OCI-M2 (cell line): Measurements from ENCODE around the gene ZNF407.
"Not testable (repeated sequence)": the region's sequence is repeated elsewhere in the genome, so short reads cannot be mapped to it uniquely, and the experiment has no call there.

Experiments
- DNase-seq: peaks from one replicate; lab custom pipeline; 2025; ENCODE audit not compliant: unreplicated experiment; lab: John Stamatoyannopoulos, UW

The ZNF407 gene, protein sequence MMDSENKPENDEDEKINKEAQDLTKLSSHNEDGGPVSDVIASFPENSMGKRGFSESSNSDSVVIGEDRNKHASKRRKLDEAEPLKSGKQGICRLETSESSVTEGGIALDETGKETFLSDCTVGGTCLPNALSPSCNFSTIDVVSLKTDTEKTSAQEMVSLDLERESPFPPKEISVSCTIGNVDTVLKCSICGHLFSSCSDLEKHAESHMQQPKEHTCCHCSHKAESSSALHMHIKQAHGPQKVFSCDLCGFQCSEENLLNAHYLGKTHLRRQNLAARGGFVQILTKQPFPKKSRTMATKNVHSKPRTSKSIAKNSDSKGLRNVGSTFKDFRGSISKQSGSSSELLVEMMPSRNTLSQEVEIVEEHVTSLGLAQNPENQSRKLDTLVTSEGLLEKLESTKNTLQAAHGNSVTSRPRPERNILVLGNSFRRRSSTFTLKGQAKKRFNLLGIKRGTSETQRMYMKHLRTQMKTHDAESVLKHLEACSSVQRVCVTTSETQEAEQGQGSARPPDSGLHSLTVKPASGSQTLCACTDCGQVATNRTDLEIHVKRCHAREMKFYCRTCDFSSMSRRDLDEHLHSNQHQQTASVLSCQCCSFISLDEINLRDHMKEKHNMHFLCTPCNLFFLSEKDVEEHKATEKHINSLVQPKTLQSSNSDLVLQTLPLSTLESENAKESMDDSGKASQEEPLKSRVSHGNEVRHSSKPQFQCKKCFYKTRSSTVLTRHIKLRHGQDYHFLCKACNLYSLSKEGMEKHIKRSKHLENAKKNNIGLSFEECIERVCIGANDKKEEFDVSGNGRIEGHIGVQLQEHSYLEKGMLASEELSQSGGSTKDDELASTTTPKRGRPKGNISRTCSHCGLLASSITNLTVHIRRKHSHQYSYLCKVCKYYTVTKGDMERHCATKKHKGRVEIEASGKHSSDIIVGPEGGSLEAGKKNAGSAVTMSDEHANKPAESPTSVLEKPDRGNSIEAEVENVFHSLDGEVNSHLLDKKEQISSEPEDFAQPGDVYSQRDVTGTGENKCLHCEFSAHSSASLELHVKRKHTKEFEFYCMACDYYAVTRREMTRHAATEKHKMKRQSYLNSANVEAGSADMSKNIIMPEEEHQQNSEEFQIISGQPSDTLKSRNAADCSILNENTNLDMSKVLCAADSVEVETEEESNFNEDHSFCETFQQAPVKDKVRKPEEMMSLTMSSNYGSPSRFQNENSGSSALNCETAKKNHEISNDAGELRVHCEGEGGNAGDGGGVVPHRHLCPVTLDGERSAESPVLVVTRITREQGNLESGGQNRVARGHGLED (N-terminal part only)

DNA sequence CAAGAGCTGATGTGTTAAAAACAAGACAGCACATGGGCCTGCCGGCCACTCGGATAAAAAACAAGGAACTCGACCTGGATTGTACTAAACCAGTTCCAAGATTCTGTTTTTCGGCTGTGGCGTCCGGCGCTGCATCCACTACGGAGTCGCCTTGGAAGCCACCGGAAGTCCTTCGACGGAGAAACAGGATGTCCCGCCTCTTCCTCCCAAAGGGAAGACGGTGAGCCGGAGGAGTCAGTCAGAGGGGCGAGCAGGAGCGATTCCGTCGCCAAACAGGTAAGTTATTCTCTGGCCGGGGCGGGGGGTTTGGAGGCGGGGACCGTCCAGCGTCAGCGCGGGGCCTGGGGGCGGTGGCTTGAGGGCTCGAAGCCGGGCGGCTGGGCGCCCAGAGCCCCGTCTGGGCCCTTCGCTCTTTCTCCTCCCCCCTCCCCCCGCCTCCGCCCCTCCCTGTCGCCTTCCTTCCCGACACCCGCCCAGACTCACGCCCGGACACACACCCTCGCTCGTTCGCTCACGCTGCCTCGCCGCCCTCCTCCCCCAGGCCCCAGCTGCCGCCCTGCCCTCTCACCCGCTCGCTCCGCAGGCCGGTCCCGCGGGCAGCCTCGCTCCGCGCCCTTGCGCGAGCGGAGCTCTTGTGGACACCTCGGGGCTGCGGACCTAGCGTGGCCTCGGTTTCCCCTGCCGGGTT is at the start of gene ZNF407:
Gene ZNF407, plus strand, starts transcription at position 209 of the 688 bp plus-strand sequence. CDS start 33,150 bp downstream, outside the sequence.
- DNase-seq: peak; percentile 30

DNA sequence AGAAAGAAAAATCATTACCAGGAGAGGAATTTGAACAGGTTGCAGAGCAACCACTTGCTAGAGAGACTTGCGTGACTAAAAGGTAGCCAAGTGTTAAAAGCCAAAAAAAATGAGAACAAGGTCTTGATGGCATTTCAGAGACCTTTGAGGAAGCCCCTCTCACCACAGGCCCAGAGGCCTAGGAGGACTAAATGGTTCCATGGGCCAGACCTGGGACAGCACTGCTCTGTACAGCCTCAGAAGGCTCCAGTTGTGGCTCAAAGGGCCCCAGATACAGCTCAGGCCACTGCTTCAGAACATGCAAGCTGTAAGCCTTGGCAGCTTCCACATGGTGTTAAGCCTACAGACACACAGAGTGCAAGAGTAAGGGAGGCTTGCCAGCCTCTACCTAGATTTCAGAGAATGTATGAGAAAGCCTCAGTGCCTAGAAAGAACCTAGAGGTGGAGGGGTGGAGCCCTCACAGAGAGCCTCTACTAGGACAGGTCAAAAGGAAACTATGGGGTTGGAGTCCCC is 48.0 kb upstream of the ZNF407 start:
- DNase-seq: no peak

DNA sequence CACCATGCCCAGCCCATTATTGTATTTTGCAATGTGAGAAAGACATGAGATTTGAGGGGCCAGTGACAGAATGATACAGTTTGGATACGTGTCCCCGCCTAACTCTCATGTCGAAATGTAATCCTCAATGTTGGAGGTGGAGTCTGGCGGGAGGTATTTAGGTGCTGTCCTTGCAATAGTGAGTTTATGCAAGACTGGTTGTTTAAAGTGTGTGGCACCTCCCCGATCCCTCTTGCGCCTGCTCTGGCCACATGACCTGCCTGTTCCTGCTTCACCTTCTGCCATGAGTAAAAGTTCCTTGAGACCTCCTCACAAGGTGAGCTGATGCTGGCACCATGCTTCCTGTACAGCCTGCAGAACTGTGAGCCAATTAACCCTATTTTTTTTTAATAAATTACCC is 46.8 kb upstream of the ZNF407 start:
- DNase-seq: no peak

DNA sequence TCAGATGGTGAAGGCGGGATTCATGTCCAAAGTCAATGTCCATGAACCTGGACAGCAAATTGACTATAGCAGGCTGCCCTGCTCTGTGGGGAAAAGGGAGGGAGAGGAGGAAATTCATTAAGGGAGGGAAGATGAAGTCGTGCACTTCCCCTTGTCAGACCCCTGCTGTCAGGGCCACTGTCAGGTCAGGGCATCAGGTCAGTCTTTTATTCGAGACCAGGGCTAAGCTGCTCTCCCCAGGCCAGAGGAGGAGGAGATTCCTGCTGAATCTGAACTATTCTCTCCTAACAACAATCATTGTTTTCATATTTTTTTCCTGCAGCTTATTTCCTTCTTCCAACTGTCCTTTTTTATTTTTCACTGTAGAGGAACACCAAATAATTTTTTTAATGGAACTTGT is 46.2 kb upstream of the ZNF407 start:
- no peak for DNase-seq

DNA sequence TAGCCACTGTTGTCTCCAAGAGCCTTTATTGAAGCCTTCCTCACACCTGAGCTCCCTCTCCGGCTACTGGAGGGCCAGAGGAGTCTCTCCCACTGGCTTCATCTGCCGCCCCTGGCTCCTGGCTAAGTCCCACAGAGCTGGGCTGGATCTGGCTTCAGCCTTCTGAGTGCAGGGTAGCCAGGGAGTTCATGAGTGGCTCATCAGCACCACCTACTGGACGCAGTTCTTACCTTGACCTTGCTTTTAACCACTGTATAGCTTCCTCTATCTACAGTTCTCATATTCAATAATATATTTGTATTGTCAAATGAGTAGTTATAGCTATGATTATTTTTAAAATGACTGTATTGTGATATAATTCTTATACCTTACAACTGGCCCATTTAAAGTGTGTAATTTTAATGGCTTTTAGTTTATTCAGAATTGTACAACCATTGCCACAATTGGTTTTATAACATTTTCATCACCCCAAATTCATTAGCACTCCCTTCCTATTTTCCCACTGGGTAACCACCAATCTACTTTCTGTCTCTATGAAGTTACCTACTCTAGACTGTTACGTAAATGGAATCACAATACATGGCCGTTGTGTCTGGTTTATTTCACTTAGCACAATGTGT is 45.6 kb upstream of the ZNF407 start:
- DNase-seq: peak; percentile 63

DNA sequence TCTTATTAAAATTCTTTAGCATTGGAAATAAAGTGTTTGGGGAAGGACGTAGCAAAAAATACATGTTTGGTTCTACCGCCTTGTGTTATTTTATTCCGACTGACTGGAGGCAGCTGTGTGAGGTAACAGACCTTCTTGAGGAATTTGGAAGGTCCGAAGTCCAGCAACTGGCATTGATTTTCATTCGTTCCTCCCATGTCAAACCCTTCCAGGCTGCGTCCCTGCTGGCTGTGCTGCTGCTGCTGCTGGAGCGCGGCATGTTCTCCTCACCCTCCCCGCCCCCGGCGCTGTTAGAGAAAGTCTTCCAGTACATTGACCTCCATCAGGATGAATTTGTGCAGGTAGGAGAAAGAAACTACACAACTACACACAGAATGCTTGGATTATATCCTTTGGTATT is 41.5 kb upstream of the ZNF407 start:
- no peak for DNase-seq

DNA sequence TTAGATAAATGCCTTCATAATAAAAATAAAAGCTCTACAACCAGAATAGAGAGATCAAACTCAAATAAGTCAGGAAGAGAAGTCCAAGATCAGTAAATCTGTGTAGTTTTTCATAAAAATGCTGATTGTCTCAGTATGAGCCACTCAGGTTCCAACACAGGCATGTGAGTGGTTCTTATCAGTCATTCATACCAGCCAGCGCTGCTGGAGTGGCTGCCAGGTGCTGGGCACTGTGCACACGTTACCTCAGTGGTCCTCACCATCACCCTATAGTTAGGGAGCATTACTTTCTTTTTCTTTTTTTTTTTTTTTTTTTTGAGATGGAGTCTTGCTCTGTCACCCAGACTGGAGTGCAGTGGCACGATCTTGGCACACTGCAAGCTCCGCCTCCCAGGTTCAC is 39.6 kb upstream of the ZNF407 start:
- DNase-seq: no peak

DNA sequence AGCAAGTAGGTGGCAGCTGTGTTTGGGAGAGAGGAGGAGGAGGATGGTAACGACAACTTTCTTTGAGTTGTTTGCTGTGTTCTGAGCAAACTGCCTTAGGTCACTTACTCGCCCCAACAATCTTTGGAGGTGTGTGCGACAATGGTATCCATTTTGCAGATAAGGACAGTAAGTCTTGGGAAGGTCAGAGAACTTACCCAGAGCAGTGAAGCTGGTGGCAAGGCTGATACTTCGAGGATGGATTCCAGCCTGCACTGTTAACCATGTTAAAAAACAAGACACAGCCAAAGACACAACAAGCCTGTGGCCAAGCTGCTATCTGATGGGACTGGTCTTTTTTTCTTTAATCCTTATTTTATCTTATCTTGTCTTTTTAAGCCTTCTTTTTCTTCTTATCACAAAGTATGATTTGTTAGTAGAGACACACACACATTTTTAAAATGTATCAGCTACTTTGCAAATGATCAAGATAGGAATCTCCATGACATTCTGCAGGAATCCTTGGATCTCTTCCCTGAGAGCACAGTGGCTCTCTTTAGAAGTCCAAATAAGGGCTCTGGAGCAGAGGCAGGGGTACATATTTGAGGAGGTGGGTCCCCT is 35.4 kb upstream of the ZNF407 start:
- DNase-seq: no peak

DNA sequence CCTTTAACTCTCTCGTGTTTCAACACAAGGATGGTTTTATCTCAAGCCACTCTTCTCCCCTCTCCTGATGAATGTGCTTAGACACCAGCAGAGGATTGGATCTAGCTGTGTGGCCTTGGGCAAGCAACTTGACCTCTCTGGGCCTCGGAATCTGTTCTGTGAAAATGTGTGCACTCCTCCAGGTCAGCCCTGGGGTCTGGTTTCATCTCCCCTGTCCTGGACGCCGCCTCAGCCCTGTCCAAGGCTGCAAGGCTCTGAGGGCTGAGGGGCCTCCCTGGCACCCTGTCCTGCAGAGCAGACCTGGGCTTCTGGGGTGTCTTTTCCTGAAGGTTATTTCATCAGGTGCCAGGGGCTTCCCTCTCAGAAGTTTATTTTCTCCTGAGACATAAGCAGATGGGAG is 34.9 kb upstream of the ZNF407 start:
- no peak for DNase-seq

DNA sequence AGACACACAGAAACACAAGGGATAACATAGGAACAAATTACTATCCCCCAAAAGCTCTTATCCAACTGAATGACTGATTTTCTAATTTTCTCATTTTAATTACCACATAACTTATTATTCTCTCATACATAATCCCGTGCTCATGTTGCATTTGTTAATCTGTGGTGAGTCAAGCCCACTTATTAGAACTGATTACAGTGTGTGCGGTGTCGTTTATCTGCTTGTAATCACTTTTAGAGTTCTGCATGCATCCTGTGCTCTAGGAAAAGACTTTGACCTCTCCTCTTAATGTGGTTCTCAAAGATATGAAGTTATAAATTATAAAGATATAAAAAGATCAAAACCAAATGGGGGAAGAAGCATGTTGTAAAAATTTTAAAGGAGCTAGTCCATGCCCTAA is 33.7 kb upstream of the ZNF407 start:
- DNase-seq: no peak

DNA sequence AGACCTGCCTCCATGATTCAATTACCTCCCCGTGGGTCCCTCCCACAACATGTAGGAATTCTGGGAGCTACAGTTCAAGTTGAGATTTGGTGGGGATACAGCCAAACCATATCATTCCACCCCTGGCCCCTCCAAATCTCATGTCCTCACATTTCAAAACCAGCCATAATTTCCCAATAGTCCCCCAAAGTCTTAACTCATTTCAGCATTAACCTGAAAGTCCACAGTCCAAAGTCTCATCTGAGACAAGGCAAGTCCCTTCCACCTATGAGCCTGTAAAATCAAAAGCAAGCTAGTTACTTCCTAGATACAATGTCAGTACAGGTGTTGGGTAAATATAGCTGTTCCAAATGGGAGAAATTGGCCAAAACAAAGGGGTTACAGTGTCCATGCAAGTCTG is 32.5 kb upstream of the ZNF407 start:
- not testable (repeated sequence) for DNase-seq

DNA sequence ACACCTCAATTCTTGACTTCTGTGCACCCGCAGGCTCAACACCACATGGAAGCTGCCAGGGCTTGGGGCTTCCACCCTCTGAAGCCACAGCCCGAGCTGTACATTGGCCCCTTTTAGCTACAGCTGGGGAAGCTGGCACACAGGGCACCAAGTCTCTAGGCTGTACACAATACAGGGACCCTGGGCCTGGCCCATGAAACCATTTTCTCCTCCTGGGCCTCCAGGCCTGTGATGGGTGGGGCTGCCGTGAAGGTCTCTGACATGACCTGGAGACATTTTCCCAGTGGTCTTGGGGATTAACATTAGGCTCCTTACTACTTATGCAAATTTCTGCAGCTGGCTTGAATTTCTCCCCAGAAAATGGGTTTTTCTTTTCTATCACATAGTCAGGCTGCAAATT is 31.7 kb upstream of the ZNF407 start:
- not testable (repeated sequence) for DNase-seq

DNA sequence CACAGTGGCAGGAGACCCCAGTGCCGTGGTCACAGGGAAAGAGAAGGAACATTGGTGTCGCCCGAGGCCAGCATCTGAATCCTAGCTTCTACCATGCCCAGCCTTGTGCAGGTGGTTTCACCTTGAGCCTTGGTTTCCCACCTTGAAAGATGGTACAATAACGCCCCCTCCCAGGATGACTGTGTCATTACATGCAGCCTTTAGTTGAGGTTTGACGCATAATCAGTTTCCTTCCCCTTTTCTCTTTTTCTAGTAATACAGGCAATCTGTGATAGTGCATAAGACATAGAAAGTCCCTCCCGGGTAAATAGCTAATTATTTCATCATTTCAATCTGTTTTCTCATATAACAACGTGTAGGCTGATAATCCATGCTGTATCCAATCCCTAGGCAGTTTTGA is 29.8 kb upstream of the ZNF407 start:
- DNase-seq: no peak

DNA sequence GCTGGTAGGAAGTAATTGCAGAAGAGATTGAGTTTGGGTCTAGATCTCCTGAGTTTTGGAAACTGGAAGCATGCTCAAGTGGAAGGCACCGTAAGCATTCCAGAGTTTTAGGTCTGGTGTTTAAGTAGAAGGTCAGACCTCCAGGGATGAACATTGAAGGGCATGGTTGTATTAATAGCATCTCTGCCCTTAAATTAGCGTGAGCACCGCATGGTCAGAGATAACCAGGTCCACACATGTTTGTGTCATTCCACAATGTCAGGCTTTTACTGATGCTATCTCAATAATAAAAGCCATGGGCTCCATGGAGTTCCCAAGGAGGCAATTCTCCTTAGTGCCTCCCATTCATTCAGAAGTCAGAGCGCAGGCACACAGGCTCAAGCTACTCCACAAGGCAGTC is 28.3 kb upstream of the ZNF407 start:
- no peak for DNase-seq

DNA sequence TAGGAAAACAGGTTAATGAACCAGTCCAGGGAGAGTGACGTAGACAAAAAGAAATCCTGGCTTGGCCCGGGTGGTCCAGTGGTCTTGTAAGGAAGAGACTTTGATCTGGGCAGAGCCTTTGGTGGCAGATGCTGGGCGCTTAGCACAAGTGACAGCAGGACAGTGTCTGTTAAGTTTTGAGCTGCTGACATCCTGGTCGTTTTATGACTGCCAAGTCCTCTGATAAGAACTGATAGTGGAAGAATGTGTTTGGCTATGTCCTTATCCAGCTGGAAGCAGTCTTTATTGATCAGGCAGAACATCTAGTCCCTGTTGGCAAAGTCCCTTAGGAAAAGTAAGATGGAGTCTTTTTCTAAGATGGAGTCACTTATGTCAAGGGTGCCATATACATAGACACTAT is 27.4 kb upstream of the ZNF407 start:
- DNase-seq: no peak

DNA sequence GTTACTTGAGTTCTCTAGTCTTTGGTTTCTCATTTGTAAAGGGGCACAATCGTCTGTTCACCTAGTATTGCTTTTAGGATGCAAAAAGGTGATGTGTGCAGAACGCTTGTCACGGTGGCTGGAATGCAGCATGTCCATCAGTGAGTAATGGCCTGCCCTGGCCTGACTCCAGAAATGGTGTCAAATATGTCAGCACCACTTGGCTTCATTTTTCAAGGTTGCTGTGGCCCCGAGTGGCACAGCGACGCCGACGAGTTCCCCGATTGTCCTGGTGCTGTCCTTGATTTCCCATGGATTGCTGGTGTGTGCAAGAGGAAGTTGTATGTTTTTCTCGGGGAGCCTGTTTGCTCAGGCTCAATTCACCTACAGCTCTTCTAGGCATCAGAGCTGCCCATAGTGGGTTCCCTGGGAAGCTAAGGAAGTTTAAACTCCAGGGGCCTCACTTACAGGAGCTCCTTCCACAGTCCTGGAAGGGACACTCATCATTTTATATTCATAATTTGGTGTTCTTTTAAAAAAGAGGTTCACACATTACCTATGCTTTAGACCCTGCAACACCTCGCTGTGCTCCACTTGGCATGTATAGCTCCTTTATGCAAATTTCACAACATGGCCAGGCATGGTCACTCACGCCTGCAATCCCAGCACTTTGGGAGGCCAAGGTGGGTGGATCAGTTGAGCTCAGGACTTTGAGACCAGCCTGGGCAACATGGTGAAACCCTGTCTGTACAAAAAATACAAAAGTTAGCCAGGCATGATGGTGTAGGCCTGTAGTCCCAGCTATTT is 25.6 kb upstream of the ZNF407 start:
- DNase-seq: no peak

DNA sequence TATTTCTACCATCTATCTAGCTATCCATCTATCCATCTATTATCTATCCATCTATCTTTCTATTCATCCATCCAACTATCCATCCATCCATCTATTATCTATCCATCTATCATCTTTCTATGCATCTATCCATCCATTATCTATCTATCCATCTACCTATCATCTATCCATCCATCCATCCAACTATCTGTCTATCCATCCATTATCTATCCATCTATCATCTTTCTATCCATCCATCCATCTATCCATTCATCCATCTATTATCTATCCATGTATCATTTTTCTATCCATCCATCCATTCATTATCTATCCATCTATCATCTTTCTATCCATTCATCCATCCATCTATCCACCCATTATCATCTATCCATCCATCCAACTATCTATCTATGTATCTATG is 24.6 kb upstream of the ZNF407 start:
- DNase-seq: no peak

DNA sequence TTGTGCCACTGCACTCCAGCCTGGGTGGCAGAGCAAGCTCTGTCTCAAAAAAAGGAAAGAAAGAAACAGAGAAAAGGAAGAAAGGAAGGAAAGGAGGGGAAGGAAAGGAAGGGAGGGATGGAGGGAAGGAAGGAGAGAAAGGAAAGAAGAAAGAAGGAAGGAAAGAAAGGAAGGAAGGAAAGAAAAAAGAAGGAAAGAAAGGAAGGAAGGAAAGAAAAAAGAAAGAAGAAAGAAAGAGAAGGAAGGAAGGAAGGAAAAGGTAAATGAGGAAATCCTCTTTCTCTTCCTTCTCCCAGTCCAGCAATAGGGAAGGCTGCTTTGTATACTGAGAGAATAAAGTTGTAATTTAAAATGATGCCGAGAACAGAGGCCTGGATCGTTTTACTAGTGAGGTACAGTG is 22.8 kb upstream of the ZNF407 start:
- DNase-seq: no peak

DNA sequence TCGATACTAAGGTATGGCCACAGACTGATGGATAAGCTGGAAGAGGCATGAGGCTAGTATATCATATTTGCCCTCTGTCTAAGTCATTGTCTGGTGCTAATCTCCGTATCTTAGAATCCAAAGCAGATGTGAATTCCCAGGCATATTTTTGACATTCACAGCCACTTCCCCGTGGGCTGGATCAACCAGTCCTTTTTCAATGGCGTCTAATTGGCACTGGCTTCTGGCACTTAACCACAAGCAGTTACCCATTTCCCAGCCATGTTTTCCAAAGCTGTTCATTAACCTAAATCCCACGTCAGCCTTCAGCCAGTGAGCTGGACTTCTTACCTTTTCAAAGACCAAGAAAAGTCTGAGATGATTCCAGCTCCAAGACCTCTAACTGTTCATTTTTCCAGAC is 20.7 kb upstream of the ZNF407 start:
- no peak for DNase-seq
